CD1c-positive myeloid dendritic cell (primary cell): ENCODE data around the gene KNDC1.

Experiments used
- DNase-seq: peaks from one replicate; pipeline ENCODE4 v3.0.0-alpha.2; 2016; ENCODE audit errors: extremely low spot score

Gene KNDC1

GRCh38 chr10:133239990-133240389, 80.0 kb downstream of the KNDC1 start:
- DNase-seq: no peak

- peak; percentile 15 for DNase-seq
Measured at GRCh38 chr10:133241501-133242205, 81.6 kb downstream of the KNDC1 start.

DNA sequence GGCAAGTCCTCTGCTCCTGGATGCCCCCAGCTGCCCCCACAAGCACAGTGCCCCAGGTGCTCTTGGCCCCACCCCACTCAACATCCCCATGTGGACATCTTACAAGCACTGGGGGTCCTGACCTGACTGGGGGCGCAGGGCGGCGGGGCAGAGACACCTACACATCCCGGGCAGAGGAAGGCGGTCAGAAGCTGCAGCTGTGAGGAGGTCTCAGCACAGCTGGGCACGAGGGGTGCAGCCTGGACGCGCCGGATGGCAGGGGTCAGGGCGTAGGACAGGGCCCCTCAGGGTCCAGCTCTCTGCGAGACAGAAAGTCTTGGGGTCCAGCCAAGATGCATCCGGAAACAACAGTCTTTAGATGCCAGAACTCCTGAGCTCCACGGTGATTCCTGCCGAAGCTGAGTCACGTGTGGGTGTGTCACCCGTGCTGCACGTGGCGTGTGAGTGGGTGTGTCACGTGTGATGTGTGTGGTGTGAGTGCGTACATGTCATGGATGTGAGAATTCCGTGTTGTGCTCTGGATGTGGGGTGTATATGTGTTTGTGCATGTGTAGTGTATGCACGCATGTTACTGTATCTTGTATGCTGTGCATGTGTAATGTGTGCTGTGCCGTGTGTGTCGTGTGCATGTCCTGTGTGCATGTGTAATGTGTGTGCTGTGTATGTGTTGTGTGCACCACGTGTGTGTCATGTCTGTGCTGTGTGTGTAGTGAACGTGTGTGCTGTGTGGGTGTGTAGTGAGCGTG, 82.8 kb downstream of the KNDC1 start:
- peak; percentile 11 for DNase-seq

GRCh38 chr10:133243593-133243992, 83.6 kb downstream of the KNDC1 start:
- no peak for DNase-seq

DNA sequence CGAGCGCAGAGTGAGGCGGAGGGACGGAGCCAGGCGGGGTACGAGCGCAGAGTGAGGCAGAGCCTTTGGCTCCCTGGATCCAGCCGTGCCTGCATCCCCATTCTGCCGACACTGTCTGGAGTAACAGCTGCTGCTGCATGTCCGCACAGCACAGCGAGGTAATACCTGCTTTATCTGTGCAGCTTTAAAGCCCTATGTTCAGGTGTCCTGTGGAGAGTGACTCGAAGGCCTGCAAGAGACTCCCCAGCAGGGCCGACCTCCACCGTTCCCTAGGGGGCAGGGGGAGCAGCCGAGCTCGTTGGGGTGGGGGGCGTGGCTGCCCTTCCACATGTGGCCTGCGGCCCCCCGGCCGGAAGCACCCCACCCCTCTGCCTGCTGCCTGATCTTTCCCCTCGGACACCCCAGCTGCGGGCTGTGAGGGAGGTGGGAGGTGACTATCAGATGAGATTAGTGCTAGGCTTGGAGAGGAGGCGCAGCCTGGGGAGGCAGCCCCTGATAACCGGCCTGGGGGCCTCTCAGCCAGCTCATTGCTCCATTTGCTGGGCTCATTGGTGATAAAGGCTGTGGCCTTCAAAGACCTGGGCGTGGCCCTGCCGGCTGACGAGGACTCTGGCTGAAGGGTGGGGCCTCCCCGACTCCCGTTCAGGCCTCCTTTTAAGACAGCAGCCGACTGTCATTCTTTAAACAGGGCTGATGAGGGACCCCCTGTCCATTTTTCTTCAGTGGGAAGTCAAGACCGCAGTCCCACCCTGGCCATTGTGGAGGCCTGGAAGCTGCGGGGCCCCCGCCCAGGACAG, 85.6 kb downstream of the KNDC1 start:
- no peak for DNase-seq

- DNase-seq: no peak
Measured at GRCh38 chr10:133246236-133246626, 86.2 kb downstream of the KNDC1 start.

DNA sequence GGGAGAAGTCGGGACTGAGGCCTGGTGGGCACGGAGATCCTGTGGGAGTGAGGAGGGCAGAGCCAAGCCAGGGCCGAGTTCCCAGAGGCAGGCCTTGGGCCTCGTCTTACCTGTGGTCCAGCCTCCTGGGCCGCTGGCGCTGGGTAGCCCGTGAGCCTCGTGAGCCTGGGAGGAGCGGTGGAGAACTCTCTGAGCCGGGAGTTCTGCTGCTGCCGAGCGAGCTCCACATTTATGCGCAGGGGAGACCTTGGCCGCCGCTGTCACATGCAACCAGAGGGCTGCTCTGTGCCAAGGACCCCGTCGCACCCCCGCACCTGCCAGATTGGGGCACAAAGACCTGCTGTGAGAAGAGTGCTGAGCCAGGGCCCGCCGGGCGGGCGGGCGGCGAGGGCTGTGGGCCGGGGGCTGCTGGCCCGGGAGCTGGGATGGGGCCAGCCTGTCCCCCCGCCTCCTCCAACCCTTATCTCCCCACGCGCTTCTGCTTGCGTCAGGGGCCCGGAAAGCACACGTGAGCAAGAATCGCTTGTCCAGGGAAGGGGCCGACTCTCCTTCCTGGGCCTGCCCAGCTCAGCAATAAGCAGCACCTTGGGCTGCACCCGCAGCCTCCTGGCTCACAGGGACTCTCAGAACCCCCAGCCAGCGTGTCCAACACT, 87.8 kb downstream of the KNDC1 start:
- no peak for DNase-seq

DNA sequence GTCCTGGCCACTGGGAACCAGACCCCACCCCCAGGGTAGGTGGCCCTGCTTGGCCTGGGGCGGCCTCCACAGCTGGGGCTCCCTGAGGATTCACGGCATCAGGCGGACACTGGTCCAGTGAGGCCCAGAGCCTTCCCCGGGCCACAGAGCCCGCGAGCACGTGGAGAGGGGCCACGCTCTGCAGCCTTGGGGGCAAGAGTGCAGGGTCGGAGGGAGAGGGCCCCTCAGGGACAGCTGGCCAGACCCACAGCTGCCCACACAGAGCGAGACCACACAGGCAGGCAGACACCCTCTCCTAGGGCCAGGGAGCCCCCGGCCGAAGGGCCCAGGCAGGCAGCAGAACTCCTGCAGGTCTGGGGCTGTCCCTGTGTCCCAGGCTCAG, 88.3 kb downstream of the KNDC1 start:
- no peak for DNase-seq

- no peak for DNase-seq
Measured at GRCh38 chr10:133249094-133249780, 89.2 kb downstream of the KNDC1 start.

- DNase-seq: no peak
Measured at GRCh38 chr10:133249975-133250754, 90.1 kb downstream of the KNDC1 start.

DNA sequence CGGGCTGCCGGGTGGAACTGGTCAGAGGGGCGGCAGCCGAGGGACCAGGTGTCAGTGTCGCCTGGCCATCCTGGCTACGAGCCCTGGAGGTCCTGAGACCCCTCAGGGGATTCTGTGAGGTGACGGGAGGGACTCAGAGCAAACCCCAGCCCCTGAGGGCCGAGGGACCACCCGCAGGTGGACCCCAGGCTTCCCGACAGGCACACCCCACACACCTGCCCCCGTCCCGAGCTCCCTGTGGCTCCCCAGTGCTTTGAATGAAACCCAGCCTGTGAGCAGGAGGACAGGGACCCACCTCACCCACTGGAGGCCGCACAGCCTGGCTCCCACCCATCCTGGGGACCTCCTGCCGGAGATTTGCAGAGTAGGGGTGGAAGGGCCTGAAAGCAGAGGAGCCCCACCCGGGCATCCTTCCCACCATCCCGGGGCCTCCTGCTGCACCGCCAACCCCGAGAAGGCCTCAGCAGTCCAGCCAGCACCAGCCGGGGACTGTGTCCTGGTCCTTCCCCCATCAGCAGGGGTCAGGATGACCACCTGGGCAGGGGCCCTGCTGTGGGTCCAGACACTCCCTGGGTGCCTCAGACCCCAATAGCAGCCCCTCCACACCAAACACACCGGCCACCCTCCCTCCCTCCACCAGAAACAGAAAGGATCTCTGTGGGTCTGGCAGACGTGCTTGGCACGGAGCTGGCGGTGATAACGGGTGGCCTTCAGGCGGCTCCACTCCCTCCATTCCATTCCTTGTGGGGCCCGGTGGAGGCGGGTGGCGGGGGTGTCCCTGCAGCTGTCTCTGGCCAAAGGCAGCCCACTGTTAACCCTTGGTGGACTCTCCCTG, 91.6 kb downstream of the KNDC1 start:
- no peak for DNase-seq

DNA sequence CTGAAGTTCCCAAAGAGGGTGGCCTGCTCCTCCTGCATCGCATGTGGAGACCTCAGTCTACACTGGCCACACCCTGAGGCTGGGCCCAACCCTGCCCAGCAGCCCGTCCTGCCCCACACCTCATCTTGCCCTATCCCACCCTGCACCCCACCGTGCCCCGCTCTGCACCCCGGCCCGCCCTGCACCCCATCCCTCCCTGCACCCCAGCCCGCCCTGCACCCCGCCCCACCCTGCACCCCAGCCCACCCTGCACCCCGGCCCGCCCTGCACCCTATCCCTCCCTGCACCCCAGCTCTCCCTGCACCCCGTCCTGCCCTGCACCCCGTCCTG, 92.2 kb downstream of the KNDC1 start:
- DNase-seq: no peak

DNA sequence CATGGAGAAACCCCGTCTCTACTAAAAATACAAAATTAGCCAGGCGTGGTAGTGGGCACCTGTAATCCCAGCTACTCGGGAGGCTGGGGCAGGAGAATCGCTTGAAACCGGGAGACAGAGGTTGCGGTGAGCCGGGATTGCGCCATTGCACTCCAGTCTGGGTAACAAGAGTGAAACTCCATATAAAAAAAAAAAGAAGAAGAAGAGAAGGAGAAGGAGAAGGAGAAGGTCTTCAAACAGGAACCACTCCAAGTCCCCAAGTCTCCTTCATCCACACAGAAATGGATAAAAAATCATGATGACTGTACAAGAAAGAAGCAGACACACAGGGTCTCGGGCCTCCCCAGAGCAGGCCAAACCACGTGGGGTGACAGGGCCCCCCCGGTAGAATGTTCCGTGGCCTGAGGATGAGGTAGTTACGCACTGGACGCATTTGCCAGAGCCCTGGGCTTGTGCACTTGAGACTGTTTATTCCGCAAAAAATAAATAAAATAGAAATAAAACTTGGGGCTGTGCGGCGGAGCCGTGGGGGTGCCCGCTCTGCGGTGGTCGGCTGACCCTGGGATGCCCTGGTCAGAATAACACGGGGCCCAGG, 93.4 kb downstream of the KNDC1 start:
- DNase-seq: peak; percentile 46

GRCh38 chr10:133254421-133255120, 94.6 kb downstream of the KNDC1 start:
- no peak for DNase-seq

DNA sequence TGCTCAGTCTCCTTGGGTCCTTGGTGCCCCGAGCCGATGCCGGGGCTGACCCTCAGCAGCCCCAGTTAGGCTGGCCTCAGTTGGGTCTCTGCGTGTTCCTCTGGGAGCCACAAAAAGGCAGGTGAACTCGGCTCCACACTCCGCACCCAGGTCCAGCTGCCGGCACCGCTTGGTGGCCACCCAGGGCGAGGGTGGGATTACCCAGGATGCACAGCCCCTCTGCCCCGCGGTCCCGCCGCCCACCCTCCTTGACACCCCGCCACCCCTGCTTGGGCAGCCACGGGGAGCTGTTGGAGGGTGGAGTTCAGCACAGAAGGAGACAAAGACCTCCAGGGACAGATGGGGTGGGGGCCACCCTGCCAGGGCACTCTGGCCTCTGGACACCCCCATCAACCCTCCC, 95.3 kb downstream of the KNDC1 start:
- no peak for DNase-seq

DNA sequence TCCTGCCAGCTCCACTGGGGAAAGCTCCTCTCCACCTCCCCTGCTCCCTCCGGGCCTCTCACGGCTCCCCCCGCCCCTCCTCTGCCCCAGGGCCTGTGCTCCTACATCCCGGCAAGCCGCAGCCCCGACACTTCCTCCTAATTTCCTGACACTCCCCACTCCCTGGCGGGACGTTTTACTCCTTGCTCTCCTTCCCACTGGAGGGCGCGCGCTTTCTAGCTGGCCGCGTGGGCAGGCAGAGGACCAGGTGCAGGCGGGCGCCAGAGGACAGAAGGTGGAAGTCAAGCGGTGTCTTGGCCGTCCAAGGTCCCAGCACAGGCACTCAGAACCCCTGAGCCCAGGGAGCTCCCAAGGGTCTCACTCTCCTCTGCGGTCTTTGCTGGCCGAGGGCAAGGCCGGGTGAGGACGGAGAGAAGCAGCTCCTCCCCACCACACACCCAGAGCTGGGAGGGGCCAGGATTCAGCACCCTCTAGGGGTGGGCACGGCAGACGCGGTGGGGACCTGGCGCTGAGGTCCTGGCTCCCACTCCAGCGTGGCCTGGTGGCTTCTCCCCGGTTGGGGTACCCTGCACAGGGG, 97.6 kb downstream of the KNDC1 start:
- DNase-seq: peak; percentile 75

DNA sequence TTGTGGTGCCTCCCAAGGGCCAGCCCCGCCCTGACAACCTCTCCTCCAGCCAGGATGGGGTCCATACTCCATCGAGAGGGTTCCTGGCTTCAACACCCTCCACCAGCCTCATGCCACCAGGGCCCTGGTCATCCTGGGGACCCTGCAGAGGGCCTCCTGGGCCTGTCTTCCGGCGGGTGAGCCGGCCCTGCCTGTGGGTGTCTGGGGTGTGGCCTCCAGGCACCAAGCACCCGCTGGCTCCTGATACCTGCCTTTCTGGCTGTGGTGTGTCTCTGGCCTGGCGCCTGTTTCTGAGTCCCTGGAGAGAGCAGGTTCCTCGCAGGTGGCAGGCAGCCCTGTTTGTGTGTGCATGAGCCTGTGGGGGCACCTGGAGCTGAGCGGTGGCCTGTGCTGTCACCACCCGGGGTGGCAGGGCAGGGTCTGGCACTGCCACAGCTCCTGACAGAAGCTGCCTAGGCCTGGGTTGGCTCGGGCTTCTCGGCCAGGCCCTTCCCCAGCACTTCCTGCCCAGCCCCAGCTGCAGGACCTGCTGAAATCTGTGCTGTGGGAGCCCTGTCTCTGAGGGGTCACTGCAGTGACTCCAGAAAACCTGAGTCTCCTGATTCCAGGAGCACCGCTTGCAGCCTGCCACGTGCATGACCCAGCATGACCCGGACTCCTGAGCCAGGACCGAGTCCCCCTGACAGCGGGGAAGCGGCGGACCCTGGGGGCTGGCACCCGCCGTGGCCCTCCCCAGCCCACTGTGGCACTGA, 98.2 kb downstream of the KNDC1 start:
- peak; percentile 50 for DNase-seq
